ENCODE measurements around the gene PAH.

DNA sequence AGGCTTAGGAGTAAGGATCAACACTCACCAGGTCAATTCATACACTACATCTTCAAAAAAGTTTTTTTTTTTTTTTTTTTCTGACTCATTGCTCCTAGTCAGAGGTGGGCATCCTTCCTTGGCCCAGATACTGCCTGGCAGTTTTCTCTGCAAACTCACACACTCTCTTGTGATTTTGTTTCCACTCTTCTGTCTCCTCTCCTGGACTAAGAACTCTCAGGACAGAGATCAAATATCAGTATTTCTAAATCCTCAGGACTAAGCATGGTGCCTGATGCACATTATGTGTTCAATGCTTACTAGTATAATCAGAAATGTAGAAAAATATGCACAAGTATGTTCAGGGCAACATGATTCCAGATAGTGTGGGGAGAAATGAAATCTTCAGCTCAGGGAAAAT, 10.2 kb upstream of the PAH start:
- TF ChIP-seq, protein P1, sequence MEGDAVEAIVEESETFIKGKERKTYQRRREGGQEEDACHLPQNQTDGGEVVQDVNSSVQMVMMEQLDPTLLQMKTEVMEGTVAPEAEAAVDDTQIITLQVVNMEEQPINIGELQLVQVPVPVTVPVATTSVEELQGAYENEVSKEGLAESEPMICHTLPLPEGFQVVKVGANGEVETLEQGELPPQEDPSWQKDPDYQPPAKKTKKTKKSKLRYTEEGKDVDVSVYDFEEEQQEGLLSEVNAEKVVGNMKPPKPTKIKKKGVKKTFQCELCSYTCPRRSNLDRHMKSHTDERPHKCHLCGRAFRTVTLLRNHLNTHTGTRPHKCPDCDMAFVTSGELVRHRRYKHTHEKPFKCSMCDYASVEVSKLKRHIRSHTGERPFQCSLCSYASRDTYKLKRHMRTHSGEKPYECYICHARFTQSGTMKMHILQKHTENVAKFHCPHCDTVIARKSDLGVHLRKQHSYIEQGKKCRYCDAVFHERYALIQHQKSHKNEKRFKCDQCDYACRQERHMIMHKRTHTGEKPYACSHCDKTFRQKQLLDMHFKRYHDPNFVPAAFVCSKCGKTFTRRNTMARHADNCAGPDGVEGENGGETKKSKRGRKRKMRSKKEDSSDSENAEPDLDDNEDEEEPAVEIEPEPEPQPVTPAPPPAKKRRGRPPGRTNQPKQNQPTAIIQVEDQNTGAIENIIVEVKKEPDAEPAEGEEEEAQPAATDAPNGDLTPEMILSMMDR (IDR thresholded peaks at IDR 0.05): no peak
- TF ChIP-seq POLR2A (IDR thresholded peaks at IDR 0.05): no peak
